HK-2 (cell line): ENCODE data around the gene SYT9.

Experiments
- DNase-seq: peaks from one replicate; pipeline ENCODE4 v3.0.0-alpha.2; 2018; ENCODE audit not compliant: unreplicated experiment

Gene SYT9

GRCh38 chr11:7251836-7252682 is at the start of gene SYT9:
Gene SYT9 (plus strand): TSS chr11:7251904. CDS start chr11:7252187, 283 bp downstream.
- peak; percentile 2 for DNase-seq

- DNase-seq = no peak
These were observed 49.3 kb upstream of the SYT9 start for GRCh38 chr11:7202412-7202811.

- DNase-seq = peak; percentile 0
These were observed 46.9 kb upstream of the SYT9 start for GRCh38 chr11:7204778-7205177.

GRCh38 chr11:7208391-7208790 is 43.3 kb upstream of the SYT9 start:
- DNase-seq = no peak

- DNase-seq = no peak
These were observed 32.2 kb upstream of the SYT9 start for GRCh38 chr11:7219491-7219890.

- DNase-seq = no peak
These were observed 31.1 kb upstream of the SYT9 start for GRCh38 chr11:7220636-7221035.

- DNase-seq = no peak
These were observed 29.1 kb upstream of the SYT9 start for GRCh38 chr11:7222619-7223018.

GRCh38 chr11:7239877-7240276 is 11.8 kb upstream of the SYT9 start:
- no peak for DNase-seq

GRCh38 chr11:7245341-7245740 is 6.4 kb upstream of the SYT9 start:
- DNase-seq = no peak

- no peak for DNase-seq
These were observed 5.5 kb upstream of the SYT9 start for GRCh38 chr11:7246179-7246578.

- DNase-seq = no peak
These were observed 1.5 kb upstream of the SYT9 start for GRCh38 chr11:7250166-7250565.

GRCh38 chr11:7251487-7251835 is 243 bp upstream of the SYT9 start:
- no peak for DNase-seq

GRCh38 chr11:7252683-7253213 is 1.0 kb downstream of the SYT9 start:
- DNase-seq = no peak

- no peak for DNase-seq
These were observed 2.1 kb downstream of the SYT9 start for GRCh38 chr11:7253800-7254199.

GRCh38 chr11:7254731-7255291 is 3.1 kb downstream of the SYT9 start:
- DNase-seq = no peak

GRCh38 chr11:7256943-7257342 is 5.2 kb downstream of the SYT9 start:
- no peak for DNase-seq

GRCh38 chr11:7257724-7258123 is 6.0 kb downstream of the SYT9 start:
- DNase-seq = no peak

- no peak for DNase-seq
These were observed 9.9 kb downstream of the SYT9 start for GRCh38 chr11:7261578-7261977.

GRCh38 chr11:7262672-7263071 is 11.0 kb downstream of the SYT9 start:
- DNase-seq = no peak

GRCh38 chr11:7263842-7264241 is 12.1 kb downstream of the SYT9 start:
- DNase-seq = no peak

GRCh38 chr11:7268758-7269157 is 17.1 kb downstream of the SYT9 start:
- no peak for DNase-seq

- DNase-seq = no peak
These were observed 18.6 kb downstream of the SYT9 start for GRCh38 chr11:7270233-7270865.

- DNase-seq = no peak
These were observed 20.7 kb downstream of the SYT9 start for GRCh38 chr11:7272373-7272772.
